Muscle layer of duodenum (tissue), 2 donors: ENCODE data around the gene TAS1R1.

Experiments used
- H3K27ac ChIP-seq: one replicate; pipeline ENCODE4 v1.7.0; 2013; ENCODE audit warnings: mild to moderate bottlenecking, low read length
- H3K27me3 ChIP-seq: one replicate; pipeline ENCODE4 v1.7.0; 2013; ENCODE audit warnings: low read depth, mild to moderate bottlenecking, control low read depth, low read length
- H3K36me3 ChIP-seq, 2 donors: one replicate each; pipeline ENCODE4 v1.7.0; 2013; ENCODE audit warnings: low read length in 2 of 2, control low read depth in 1 of 2, mild to moderate bottlenecking in 1 of 2; ENCODE audit not compliant: insufficient read depth in 2 of 2, control insufficient read depth in 1 of 2
- H3K4me1 ChIP-seq, 2 donors: one replicate each; pipeline ENCODE4 v1.7.0; 2013; ENCODE audit warnings: low read length in 2 of 2, mild to moderate bottlenecking in 2 of 2, control low read depth in 1 of 2, moderate library complexity in 1 of 2; ENCODE audit not compliant: insufficient read depth in 2 of 2, control insufficient read depth in 1 of 2
- H3K4me3 ChIP-seq, 2 donors: one replicate each; pipeline ENCODE4 v1.7.0; 2013; ENCODE audit warnings: low read length in 2 of 2, low read depth in 1 of 2, mild to moderate bottlenecking in 1 of 2
- H3K9me3 ChIP-seq, 2 donors: one replicate each; pipeline ENCODE4 v1.7.0; 2013; ENCODE audit warnings: low read length in 2 of 2, control low read depth in 1 of 2, mild to moderate bottlenecking in 1 of 2; ENCODE audit not compliant: control insufficient read depth in 1 of 2
- donor health status: healthy.

The TAS1R1 gene

GRCh38 chr1:6602669-6603237, 47.6 kb downstream of the TAS1R1 start, which contains the start of gene KLHL21:
Gene KLHL21 (minus strand): TSS chr1:6602869. CDS start chr1:6602817, 52 bp downstream.
- Histone ChIP-seq H3K27ac (peak within 1 kb of the TSS; percentile 99), H3K27me3 (no peaks in the 10 kb centered on the region), H3K9me3 (no peaks in the 10 kb centered on the region), H3K36me3 (peaks cover 2 to 41% of the 10 kb centered on the region in 2 donors), H3K4me3 (peak within 1 kb of the TSS; percentile 86 to 99), H3K4me1 (peaks cover 11 to 42% of the 10 kb centered on the region in 2 donors)

DNA sequence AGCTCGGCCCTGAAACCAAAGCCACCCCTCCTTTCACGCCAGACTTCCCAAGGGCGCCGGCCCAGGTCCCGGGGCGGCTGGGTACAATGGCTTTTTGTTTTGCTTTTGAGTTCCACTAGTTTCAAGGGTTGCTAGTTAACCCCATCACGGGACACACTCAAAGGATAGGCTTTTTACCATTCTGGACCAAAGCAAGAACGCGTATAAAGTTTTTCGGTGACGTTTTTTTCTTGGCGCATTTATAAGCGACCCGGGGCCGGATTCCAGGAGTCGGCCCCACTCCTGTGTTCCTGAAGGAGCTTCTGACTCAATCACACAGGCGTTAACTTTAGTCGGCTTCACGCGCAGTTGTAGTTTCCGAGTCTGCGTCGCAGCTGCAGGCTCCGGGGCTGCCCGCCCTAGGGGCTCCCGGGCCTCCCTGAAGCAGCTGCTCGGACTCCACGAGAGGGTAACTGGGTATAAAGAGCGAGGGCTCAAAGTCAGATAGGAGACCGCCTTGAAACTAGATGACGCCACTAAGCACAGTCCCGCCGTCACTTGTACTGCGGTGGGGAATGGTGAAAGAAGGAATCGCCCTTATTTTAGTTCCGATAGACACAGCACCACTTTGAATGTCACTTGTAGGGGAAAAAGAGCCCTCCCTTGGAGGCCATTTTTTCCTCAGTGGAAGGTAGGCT, 48.3 kb downstream of the TAS1R1 start:
- Histone ChIP-seq H3K36me3 (peaks cover 0 to 36% of the 10 kb centered on the region in 2 donors), H3K9me3 (no peaks in the 10 kb centered on the region), H3K27ac (peak overlapping the region; percentile 99), H3K27me3 (no peaks in the 10 kb centered on the region), H3K4me3 (peak overlapping the region; percentile 67 to 99), H3K4me1 (peaks cover 11 to 38% of the 10 kb centered on the region in 2 donors)

DNA sequence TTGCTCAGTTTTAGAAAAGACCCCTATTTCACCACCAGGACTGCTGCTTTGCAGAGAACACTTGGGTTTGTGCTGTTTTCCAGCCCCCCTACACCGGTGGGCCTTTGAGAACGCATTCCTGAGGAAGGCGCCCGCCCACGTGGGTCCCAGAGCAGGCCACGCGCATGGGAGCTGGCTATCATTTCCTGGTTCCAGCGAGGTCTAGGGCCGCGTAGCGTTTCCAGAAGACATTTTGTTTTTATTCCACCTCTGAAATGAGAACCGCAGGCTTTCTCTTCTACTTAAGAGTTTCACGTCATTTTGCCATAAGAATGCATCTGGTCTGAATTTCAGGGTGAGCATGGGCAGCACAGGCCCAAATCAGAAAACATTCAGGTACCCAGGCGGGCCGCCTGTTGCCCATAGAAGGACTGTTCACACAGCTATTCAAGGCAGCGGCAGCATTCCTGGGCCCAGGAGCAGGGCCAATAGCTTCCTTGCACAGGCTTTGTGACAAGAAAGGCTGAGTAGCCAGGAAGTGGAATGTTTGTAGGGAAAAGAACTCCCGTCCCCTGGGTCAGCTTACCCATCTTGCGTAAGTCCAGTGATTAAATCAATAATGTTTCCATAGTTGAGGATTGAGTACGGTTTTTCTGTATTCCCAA, 48.9 kb downstream of the TAS1R1 start:
- Histone ChIP-seq H3K36me3 (peaks cover 0 to 32% of the 10 kb centered on the region in 2 donors), H3K9me3 (no peaks in the 10 kb centered on the region), H3K27me3 (no peaks in the 10 kb centered on the region), H3K4me1 (peaks cover 11 to 31% of the 10 kb centered on the region in 2 donors), H3K27ac (peak overlapping the region; percentile 99), H3K4me3 (peak overlapping the region; percentile 67 to 99)

GRCh38 chr1:6612641-6613360, 57.7 kb downstream of the TAS1R1 start:
- no peaks in the 10 kb centered on the region for H3K9me3 ChIP-seq
- H3K27ac ChIP-seq: peak overlapping the region; percentile 91
- H3K36me3 ChIP-seq: peaks cover 0 to 3% of the 10 kb centered on the region in 2 donors
- H3K4me1 ChIP-seq: peaks cover 4 to 25% of the 10 kb centered on the region in 2 donors
- H3K4me3 ChIP-seq: peak overlapping the region; percentile 81 to 82
- no peaks in the 10 kb centered on the region for H3K27me3 ChIP-seq

GRCh38 chr1:6613361-6614018, 58.4 kb downstream of the TAS1R1 start, which contains the start of gene PHF13:
Gene PHF13 (plus strand): TSS chr1:6613731. CDS start chr1:6614067, 336 bp downstream.
- H3K36me3 ChIP-seq: peaks cover 0 to 3% of the 10 kb centered on the region in 2 donors
- no peaks in the 10 kb centered on the region for H3K27me3 ChIP-seq
- H3K4me3 ChIP-seq: peak within 1 kb of the TSS; percentile 81 to 87
- peaks cover 4 to 25% of the 10 kb centered on the region in 2 donors for H3K4me1 ChIP-seq
- H3K9me3 ChIP-seq: no peaks in the 10 kb centered on the region
- peak within 1 kb of the TSS; percentile 91 for H3K27ac ChIP-seq

GRCh38 chr1:6614019-6614928, 59.2 kb downstream of the TAS1R1 start:
- Histone ChIP-seq H3K27me3 (no peaks in the 10 kb centered on the region), H3K4me1 (peaks cover 4 to 25% of the 10 kb centered on the region in 2 donors), H3K27ac (no peak overlapping the region), H3K9me3 (no peaks in the 10 kb centered on the region), H3K4me3 (peak overlapping the region; percentile 37 to 87), H3K36me3 (peaks cover 0 to 3% of the 10 kb centered on the region in 2 donors)

- peaks cover 7 to 8% of the 10 kb centered on the region in 2 donors for H3K36me3 ChIP-seq
- peaks cover 4 to 21% of the 10 kb centered on the region in 2 donors for H3K4me1 ChIP-seq
- H3K4me3 ChIP-seq: peak overlapping the region; percentile 50 to 87
- H3K27ac ChIP-seq: no peak overlapping the region
- H3K27me3 ChIP-seq: no peaks in the 10 kb centered on the region
- no peaks in the 10 kb centered on the region for H3K9me3 ChIP-seq
Observed at GRCh38 chr1:6614929-6615785, 60.0 kb downstream of the TAS1R1 start.

GRCh38 chr1:6619045-6619444, 63.9 kb downstream of the TAS1R1 start:
- Histone ChIP-seq H3K4me3 (no peak overlapping the region), H3K27ac (no peak overlapping the region), H3K4me1 (peaks cover 4 to 13% of the 10 kb centered on the region in 2 donors), H3K27me3 (no peaks in the 10 kb centered on the region), H3K36me3 (peaks cover 27 to 39% of the 10 kb centered on the region in 2 donors), H3K9me3 (no peaks in the 10 kb centered on the region)

DNA sequence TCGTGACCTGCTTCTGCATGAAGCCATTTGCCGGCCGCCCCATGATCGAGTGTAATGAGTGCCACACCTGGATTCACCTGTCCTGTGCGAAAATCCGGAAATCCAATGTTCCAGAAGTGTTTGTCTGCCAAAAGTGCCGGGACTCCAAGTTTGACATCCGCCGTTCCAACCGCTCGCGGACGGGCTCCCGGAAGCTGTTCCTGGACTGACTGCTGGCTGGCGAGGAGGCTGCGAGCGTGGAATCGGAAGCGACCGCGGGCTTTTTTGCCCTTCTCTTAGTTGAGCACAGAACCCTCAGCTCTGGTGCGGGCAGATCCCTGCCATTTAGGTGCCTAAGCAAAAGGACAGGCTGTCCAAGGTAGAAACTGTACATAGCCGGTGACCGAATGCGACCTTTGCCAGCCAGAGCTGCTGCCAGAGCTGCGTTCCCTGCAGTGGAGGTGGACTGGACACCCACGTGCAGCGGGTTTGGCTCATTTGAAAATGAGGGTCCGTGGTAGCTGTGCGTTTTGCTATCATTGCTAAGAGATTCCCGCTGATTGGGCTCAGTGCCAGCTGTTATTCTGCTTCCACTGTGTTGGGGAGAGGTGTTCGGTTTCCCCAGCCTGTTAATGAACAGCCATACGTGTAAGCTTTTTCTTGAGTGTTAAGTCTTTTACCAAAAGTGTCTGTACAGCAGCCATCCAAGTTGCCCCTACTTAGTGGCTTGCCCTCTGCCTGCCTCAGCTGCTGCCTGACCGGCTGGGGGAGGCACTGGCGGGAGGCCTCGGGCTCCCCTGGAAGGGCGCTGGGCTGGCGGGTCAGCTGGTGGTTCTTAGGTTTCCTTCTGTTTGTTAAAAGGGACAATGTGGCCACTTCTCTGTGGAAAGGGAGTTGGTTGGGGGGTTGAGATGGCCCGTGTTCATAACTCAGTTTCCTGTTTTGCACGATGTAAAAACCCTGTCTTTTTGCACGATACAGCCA, 66.6 kb downstream of the TAS1R1 start:
- Histone ChIP-seq H3K9me3 (no peaks in the 10 kb centered on the region), H3K27ac (no peak overlapping the region), H3K4me3 (no peak overlapping the region), H3K4me1 (peaks cover 0 to 16% of the 10 kb centered on the region in 2 donors), H3K27me3 (no peaks in the 10 kb centered on the region), H3K36me3 (peaks cover 27 to 39% of the 10 kb centered on the region in 2 donors)
